HepG2 (cell line): ENCODE data around the gene ALDH3B2. TPM values are rescaled to one million over a fixed set of nuclear protein-coding genes. Genes with fewer than 3 reads are reported as not detected.

Source experiments
- BCL3 ChIP-seq: sonication (generic); formaldehyde crosslinking; IDR thresholded peaks from 2 replicates; pipeline ENCODE4 v1.5.1; 2020; ENCODE audit warnings: mild to moderate bottlenecking, missing genetic modification reagents, moderate library complexity
- FOXP4 ChIP-seq: sonication (generic); formaldehyde crosslinking; IDR thresholded peaks from 2 replicates; pipeline ENCODE4 v1.4.0; 2020; ENCODE audit warnings: missing genetic modification reagents
- GRHL1 ChIP-seq: sonication (generic); formaldehyde crosslinking; conservative IDR thresholded peaks from 2 replicates; pipeline ENCODE4 v1.8.0; 2022; ENCODE audit warnings: missing genetic modification reagents
- MYNN ChIP-seq: sonication (generic); formaldehyde crosslinking; IDR thresholded peaks from 2 replicates; pipeline ENCODE4 v1.4.0; 2020; ENCODE audit warnings: mild to moderate bottlenecking, low read depth, missing genetic modification reagents
- PBX2 ChIP-seq: IDR thresholded peaks from 2 replicates; pipeline ENCODE4 v1.6.1; 2016; ENCODE audit warnings: control low read depth
- POLR2G ChIP-seq: fragments of 200-400 bp; formaldehyde crosslinking; IDR thresholded peaks from 2 replicates; pipeline ENCODE4 v1.6.1; 2018; ENCODE audit warnings: mild to moderate bottlenecking, low read depth, low read length, moderate library complexity
- TFDP2 ChIP-seq: sonication (generic); formaldehyde crosslinking; IDR thresholded peaks from 2 replicates; pipeline ENCODE4 v1.4.0; 2020; ENCODE audit warnings: missing genetic modification reagents
- ZBTB39 ChIP-seq: sonication (generic); formaldehyde crosslinking; IDR thresholded peaks from 2 replicates; pipeline ENCODE4 v1.5.0; 2020; ENCODE audit warnings: missing genetic modification reagents
- ZNF180 ChIP-seq: sonication (generic); formaldehyde crosslinking; IDR thresholded peaks from 2 replicates; pipeline ENCODE4 v1.4.0; 2020; ENCODE audit warnings: low read depth, missing genetic modification reagents, borderline replicate concordance
- ZNF234 ChIP-seq: sonication (generic); formaldehyde crosslinking; conservative IDR thresholded peaks from 2 replicates; pipeline ENCODE4 v1.5.1; 2020; ENCODE audit warnings: mild to moderate bottlenecking, missing genetic modification reagents
- ZNF777 ChIP-seq: sonication (generic); formaldehyde crosslinking; IDR thresholded peaks from 2 replicates; pipeline ENCODE4 v1.4.0; 2020; ENCODE audit warnings: missing genetic modification reagents
- ZXDC ChIP-seq: sonication (generic); formaldehyde crosslinking; IDR thresholded peaks from 2 replicates; pipeline ENCODE4 v1.5.0; 2020; ENCODE audit warnings: mild to moderate bottlenecking, missing genetic modification reagents
- polyA plus RNA-seq, 8 experiments: library from polyadenylated mRNA; depleted of rRNA in 3 of 8; stranded (reverse) in 7 of 8; unstranded in 1 of 8; fragments of >200 nt; fragmentation: Illumina TruSeq in 4 of 8; extraction: Trizol in 4 of 8; gene quantifications; 2 replicates each; pipeline versions ENCODE4 v1.2.1 to v1.2.3, GENCODE V29; 2011 to 2016; ENCODE audit warnings: low read depth in 4 of 8, missing spikeins in 1 of 8, mixed read lengths in 1 of 8; ENCODE audit not compliant: insufficient read depth in 1 of 8
- total RNA-seq, 5 experiments: library from RNA; depleted of rRNA; stranded (reverse); fragments of >200 nt; fragmentation: Illumina TruSeq; extraction: Trizol; gene quantifications; 2 replicates each; pipeline ENCODE4 v1.2.3, GENCODE V29; 2016; ENCODE audit warnings: low read depth in 1 of 5

The ALDH3B2 gene
- total and polyA plus RNA-seq, 2 of the 13 experiments (the other 11 are each of a cell fraction or from before 2014, with no cell fraction given), result not detected

- TF ChIP-seq ZXDC (CRISPR knock-in tag) (0 out of 2 replicates have a peak, but pooled peaks have one; percentile 10), ZNF180 (CRISPR knock-in tag) (0 out of 2 replicates have a peak, but pooled peaks have one; percentile 40), BCL3 (peak; percentile 30; the same call in 1 of the 2 replicates), ZNF234 (CRISPR knock-in tag) (no peak), FOXP4 (CRISPR knock-in tag) (peak; percentile 47), ZNF777 (CRISPR knock-in tag) (peak; percentile 76), PBX2 (CRISPR knock-in tag) (no peak), ZBTB39 (CRISPR knock-in tag) (no peak; the same call in 1 of the 2 replicates), POLR2G (peak; percentile 68), TFDP2 (CRISPR knock-in tag) (0 out of 2 replicates have a peak, but pooled peaks have one; percentile 48), GRHL1 (CRISPR knock-in tag) (no peak), MYNN (CRISPR knock-in tag) (peak; percentile 88; the same call in 1 of the 2 replicates)
Observed at GRCh38 chr11:67630228-67630942, 44.0 kb downstream of the ALDH3B2 start (continued).
